ENCODE results near the gene MLKL. TPM values are rescaled to one million over a fixed set of nuclear protein-coding genes. Genes with fewer than 3 reads are reported as not detected.

The MLKL gene
- total RNA-seq, 4 donors from 2014 or later: 6.4 to 15.5 (median 10.8) TPM

DNA sequence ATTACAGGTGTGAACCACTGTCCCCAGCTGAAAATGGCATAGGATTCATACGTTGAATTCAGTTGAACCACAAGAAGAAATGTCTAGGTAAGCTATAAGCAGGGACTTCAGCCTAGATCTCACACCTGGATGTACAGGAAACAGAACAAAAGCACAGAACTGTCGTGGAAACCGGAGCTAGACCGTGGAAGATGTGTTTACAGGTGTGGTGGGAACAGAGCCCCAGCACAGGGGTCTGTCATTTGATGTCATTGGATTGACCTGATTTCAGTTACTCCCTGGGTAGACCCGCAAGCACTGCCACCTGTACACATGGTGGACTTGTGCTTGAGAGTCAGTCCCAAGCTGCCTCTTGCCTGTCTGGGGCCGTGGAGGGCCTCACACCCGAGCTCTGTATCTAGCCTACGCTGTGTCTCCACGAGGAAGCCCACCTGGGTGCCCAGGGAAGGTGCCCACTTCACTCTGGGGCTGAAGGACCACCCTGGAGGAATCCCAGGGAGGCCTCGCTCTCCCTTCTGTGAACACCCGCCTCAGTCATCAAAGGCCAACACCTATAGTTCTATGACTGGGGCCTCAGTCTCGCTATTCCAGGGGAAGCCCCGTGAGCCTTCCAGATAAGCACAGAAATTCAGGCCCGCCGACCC is 32.2 kb upstream of the MLKL start:
- Histone ChIP-seq H3K27ac (no peak overlapping the region), H3K27me3 (peaks cover 23% of the 10 kb centered on the region), H3K9me3 (no peaks in the 10 kb centered on the region), H3K36me3 (no peaks in the 10 kb centered on the region), H3K4me1 (no peaks in the 10 kb centered on the region), H3K4me3 (no peak overlapping the region)
- WGBS, 2 donors (ENCODE audit: low coverage in 1 of 2): 60 to 83% methylated on average over 1 to 3 of the region's 15 CpGs
- no peak for TF ChIP-seq CTCF (IDR thresholded peaks at IDR 0.05)
- no peak for TF ChIP-seq POLR2A (IDR thresholded peaks at IDR 0.05)
- TF ChIP-seq EP300 (IDR thresholded peaks at IDR 0.05): no peak
- no peak for TF ChIP-seq POLR2AphosphoS5 (IDR thresholded peaks at IDR 0.05)
- ATAC-seq: no peak

DNA sequence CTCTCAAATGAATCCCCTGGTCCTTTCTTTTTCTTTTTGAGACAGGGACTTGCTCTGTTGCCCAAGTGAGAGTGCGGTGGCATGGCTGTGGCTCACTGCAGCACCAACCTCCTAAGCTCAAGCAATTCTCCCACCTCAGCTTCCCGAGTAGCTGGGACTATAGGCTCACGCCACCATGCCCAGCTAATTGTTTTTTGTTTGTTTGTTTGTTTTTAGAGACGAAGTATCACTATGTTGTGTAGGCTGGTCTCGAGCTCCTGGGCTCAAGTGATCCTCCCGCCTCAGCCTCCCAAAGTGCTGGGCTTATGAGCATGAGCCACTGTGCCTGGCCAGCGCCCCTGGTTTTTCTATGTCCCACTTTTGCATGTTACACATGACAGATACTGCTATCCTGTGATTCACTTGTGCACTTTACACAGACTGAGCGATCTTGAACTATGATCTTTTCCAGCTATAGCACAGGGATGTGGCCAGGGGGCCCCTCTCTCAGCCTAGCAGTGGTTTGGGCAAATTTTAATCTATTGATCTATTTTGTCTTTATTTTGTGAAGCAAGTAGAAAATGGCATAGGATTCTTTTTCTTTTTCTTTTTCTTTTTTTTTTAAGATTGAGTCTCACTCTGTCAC is 31.3 kb upstream of the MLKL start:
- Histone ChIP-seq H3K9me3 (peaks cover 0 to 6% (median 0%) of the 10 kb centered on the region in 3 donors), H3K27ac (no peak overlapping the region), H3K4me3 (no peak overlapping the region), H3K36me3 (no peaks in the 10 kb centered on the region), H3K4me1 (no peaks in the 10 kb centered on the region), H3K27me3 (peaks cover 26% of the 10 kb centered on the region)
- TF ChIP-seq CTCF (IDR thresholded peaks at IDR 0.05): no peak
- TF ChIP-seq EP300 (IDR thresholded peaks at IDR 0.05): no peak
- no peak for TF ChIP-seq POLR2AphosphoS5 (IDR thresholded peaks at IDR 0.05)
- TF ChIP-seq POLR2A (IDR thresholded peaks at IDR 0.05): no peak
- ATAC-seq: no peak
- WGBS, 2 donors (ENCODE audit: low coverage in 1 of 2): 95 to 100% methylated on average over 2 to 8 of the region's 8 CpGs

GRCh38 chr16:74729783-74730683 is 29.4 kb upstream of the MLKL start:
- ATAC-seq: no peak
- Histone ChIP-seq H3K4me1 (peaks cover 0 to 4% (median 0%) of the 10 kb centered on the region in 3 donors), H3K9me3 (peaks cover 0 to 11% (median 0%) of the 10 kb centered on the region in 3 donors), H3K27ac (no peak overlapping the region), H3K4me3 (no peak overlapping the region), H3K27me3 (peaks cover 14% of the 10 kb centered on the region), H3K36me3 (no peaks in the 10 kb centered on the region)
- 54 to 64% methylated on average over 3 of the region's 11 CpGs for WGBS, 2 donors (ENCODE audit: low coverage in 1 of 2)
- TF ChIP-seq POLR2AphosphoS5 (IDR thresholded peaks at IDR 0.05): no peak
- TF ChIP-seq POLR2A (IDR thresholded peaks at IDR 0.05): no peak
- TF ChIP-seq CTCF (IDR thresholded peaks at IDR 0.05): no peak
- TF ChIP-seq EP300 (IDR thresholded peaks at IDR 0.05): no peak

DNA sequence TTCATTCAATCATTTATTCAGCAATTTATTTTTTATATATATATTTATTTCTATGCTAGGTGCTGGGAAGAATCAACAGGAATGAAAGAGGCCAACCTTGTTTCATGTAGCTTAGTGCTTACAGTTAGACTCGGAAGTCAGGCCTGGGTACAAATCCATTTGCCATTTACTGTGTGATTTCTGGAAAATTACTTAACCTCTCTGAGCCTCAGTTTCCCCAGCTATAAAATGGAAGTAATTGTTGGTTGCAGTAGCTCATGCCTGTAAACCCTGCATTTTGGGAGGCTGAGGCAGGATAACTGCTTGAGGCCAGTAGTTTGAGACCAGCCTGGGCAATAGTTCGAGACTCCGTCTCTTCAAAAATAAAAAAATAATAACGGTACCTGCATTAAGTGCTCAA is 27.2 kb upstream of the MLKL start:
- ATAC-seq: no peak
- TF ChIP-seq EP300 (IDR thresholded peaks at IDR 0.05): no peak
- no peak for TF ChIP-seq POLR2AphosphoS5 (IDR thresholded peaks at IDR 0.05)
- TF ChIP-seq POLR2A (IDR thresholded peaks at IDR 0.05): no peak
- no peak for TF ChIP-seq CTCF (IDR thresholded peaks at IDR 0.05)
- Histone ChIP-seq H3K9me3 (peaks cover 0 to 11% (median 0%) of the 10 kb centered on the region in 3 donors), H3K27me3 (peaks cover 6% of the 10 kb centered on the region), H3K4me3 (no peak overlapping the region), H3K27ac (no peak overlapping the region), H3K36me3 (no peaks in the 10 kb centered on the region), H3K4me1 (peaks cover 0 to 12% (median 0%) of the 10 kb centered on the region in 3 donors)
- WGBS, 2 donors (ENCODE audit: low coverage in 1 of 2): 94 to 97% methylated on average over 4 of the region's 4 CpGs
